ENCODE results near the gene PRODH. TPM values are rescaled to one million over a fixed set of nuclear protein-coding genes. Genes with fewer than 3 reads are reported as not detected.
"Not testable (repeated sequence)": the region's sequence is repeated elsewhere in the genome, so short reads cannot be mapped to it uniquely, and the experiment has no call there.

The PRODH gene
- polyA plus RNA-seq, 1 donor, result 197 TPM

DNA sequence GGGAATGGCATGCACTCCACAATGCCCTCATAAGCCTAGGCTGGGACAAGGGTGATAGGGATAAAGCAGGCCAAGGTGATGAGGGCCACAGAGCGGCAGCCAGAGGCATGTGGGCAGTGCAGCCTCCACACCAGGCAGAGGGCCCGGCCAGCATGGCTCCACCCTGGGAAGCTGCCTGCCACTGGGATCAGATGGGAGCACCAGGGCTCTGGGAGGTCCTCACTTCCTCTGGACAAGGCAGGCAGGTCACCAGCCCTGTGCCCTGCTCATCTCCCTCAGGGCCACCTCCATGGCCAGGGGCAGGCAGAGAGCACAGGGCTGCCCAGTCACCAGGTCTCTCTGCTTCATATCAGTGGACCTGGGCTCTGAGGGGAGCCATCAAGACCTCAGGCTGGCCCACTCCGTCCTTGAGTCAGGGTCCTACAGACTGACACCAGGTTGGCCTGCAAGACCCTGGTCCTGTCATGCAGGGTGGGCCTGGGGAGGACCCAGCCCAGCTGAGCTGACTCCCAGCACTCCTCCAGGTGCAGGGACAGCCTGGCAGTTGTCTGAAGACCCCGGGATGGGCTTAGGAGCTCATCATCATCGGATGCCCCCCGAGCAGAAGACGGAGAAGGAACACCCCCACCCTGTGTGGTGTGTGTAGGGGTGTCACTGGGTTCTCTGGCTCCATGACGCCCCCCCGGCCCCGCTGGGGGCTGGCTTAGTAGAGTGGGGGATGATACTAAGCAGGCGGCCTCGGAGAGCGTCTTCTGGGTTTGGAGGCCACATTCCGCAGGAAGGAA lies 33.3 kb upstream of the PRODH start:
- H3K27me3 ChIP-seq (ENCODE audit: control insufficient read depth, insufficient read depth, low read length), result peaks cover 19% of the 10 kb centered on the region

DNA sequence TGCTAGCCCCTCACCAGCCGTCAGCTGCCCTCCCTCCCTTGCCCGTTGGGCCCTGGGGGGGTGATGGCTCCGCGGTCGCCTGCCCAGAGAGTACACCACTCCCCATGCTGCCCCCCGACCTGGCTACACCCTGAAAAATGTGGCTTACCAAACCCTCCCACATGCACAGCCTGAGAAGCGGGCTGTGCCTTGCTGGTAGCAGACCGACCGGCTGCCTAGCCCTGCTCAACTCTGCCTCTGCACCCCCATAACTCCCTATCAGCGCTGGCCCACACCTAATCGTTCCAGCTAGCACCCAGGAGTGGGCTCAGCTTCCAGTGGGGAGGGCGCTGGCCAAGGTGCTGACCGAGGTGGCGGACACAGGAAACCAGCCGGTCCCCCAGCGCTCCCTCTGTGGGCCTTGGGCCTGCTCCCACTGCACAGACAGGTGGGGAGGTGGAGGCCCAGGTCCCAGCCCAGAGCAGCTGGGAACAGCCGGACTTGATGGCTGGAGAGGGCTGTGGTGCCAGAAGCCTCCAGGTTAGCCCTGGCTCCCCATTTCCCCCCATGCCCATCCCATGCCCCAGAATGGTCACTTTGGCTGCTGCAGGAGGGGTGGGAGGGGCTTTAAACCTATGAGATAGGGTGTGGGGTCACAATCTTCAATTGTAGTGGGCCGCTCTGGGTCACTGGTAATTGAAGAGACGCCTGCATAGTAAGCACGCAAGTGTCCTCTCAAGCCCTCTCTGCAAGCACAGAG lies 32.1 kb upstream of the PRODH start:
- H3K4me3 ChIP-seq (ENCODE audit: low read length), result no peak overlapping the region
- H3K9me3 ChIP-seq (ENCODE audit: control insufficient read depth, low read depth, low read length), result no peaks in the 10 kb centered on the region
- no peaks in the 10 kb centered on the region for H3K4me1 ChIP-seq (ENCODE audit: control insufficient read depth, insufficient read depth, low read length)
- peaks cover 19% of the 10 kb centered on the region for H3K27me3 ChIP-seq (ENCODE audit: control insufficient read depth, insufficient read depth, low read length)
- no peak overlapping the region for H3K27ac ChIP-seq (ENCODE audit: low read length)
- DNase-seq, result no peak
- no peaks in the 10 kb centered on the region for H3K36me3 ChIP-seq (ENCODE audit: control insufficient read depth, insufficient read depth, low read length)
- no CpG with 5 or more reads among the region's 20 CpGs for WGBS (ENCODE audit: insufficient coverage, low lambda C conversion rate)

More for the DNA sequence above, 33.3 kb upstream of the PRODH start:
- H3K9me3 ChIP-seq (ENCODE audit: control insufficient read depth, low read depth, low read length); H3K27ac ChIP-seq (ENCODE audit: low read length); H3K4me3 ChIP-seq (ENCODE audit: low read length); DNase-seq; H3K36me3 ChIP-seq (ENCODE audit: control insufficient read depth, insufficient read depth, low read length); H3K4me1 ChIP-seq (ENCODE audit: control insufficient read depth, insufficient read depth, low read length): not testable (repeated sequence)
- no CpG with 5 or more reads among the region's 14 CpGs for WGBS (ENCODE audit: insufficient coverage, low lambda C conversion rate)

DNA sequence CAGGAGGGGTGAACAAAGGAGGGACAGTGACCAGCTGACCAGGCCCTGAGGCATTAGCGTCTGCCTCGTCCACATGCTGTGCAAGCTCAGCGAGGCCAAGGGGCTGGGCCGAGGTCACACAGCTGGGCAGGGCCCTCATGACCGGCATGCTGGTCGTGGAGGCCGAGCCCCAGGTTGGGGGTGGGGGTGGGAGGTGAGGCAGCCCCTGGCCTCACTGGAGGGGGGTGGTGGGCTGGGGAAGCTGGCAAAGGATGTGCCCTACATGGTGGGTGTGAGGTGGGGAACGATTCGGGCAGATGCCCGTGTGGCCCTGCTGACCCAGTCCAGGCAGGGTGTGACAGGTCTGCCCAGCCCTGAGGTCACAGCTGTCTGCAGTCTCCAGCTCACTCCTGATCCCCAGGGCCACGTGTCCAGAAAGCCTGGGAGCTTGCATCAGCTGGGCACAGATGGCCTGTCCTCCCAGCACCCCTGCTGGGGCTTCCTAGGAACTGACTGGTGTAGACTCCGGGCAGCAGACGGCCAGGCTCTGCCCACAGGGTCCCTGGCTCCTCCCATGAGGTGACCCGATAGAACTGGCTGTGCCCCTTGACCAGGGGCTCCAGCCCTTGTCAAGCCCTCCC lies 31.4 kb upstream of the PRODH start:
- H3K4me1 ChIP-seq (ENCODE audit: control insufficient read depth, insufficient read depth, low read length); H3K9me3 ChIP-seq (ENCODE audit: control insufficient read depth, low read depth, low read length); H3K27ac ChIP-seq (ENCODE audit: low read length); H3K4me3 ChIP-seq (ENCODE audit: low read length); H3K36me3 ChIP-seq (ENCODE audit: control insufficient read depth, insufficient read depth, low read length); DNase-seq: not testable (repeated sequence)
- no CpG with 5 or more reads among the region's 14 CpGs for WGBS (ENCODE audit: insufficient coverage, low lambda C conversion rate)
- peaks cover 19% of the 10 kb centered on the region for H3K27me3 ChIP-seq (ENCODE audit: control insufficient read depth, insufficient read depth, low read length)

DNA sequence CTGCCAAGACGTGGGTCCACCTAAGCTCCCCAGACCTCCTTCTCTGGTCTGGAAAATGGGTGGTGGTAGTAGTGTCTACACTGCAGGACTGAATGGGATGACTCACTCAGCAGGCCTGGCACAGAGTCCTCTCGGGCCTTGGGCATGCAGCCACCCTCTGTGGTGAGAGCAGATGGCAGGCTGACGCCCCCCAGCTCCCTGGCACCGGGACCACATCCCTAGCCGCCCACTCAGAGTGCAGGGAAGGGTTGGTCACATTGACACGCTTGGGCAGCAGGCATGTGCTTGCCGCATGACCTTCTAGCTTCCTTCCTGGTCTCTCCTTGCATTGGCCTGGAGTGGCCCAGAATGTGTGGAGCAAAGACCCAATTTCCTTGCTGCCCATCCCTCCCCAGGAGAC lies 30.7 kb upstream of the PRODH start:
- Histone ChIP-seq H3K27ac (ENCODE audit: low read length) (no peak overlapping the region), H3K9me3 (ENCODE audit: control insufficient read depth, low read depth, low read length) (no peaks in the 10 kb centered on the region), H3K4me3 (ENCODE audit: low read length) (no peak overlapping the region), H3K27me3 (ENCODE audit: control insufficient read depth, insufficient read depth, low read length) (peaks cover 19% of the 10 kb centered on the region), H3K4me1 (ENCODE audit: control insufficient read depth, insufficient read depth, low read length) (no peaks in the 10 kb centered on the region), H3K36me3 (ENCODE audit: control insufficient read depth, insufficient read depth, low read length) (no peaks in the 10 kb centered on the region)
- no CpG with 5 or more reads among the region's 7 CpGs for WGBS (ENCODE audit: insufficient coverage, low lambda C conversion rate)
- DNase-seq, result no peak

DNA sequence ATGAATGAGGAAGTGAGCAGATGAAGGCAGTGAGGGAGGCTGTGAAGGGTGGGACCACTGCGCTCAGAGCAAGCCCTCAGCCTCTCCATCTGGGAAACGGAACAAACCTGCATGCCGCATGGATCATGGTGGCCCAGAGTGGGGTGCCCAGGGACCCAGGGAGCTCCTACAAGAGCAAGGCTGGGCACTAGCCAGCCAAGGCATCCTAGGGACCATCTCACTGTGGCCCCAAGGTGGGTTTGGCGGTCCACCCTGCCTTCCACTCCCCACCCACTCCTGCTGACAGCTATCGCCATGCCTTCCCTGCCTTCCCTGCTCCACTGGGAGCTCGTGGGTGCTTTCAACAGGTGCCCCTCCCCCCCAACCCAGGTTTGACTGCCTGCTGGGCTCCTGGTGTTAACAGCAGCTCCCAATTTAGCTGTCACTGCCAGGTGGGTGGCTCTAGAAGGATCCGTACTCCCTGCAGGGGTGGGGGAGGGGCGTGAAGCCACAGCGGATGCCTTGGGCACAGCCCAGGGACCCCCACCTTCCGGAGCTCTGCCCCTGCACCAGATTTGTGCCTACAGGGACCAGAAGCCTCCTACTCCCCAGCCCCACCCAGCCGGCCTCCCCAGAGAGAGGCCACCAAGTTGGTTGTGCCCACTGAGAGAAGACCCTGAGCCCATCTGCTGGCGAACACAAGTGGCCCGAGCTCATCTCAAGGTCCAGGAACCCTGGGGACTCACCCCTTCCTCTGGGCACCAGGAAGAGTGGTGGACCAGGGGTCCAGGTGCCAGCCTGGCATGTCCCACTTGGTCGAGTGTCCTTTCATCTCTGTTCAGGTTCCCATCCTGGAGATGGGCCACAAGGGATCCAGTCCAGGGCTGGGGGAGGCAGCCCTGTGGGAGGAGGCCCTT lies 29.7 kb upstream of the PRODH start:
- no peak for DNase-seq
- H3K4me3 ChIP-seq (ENCODE audit: low read length), result no peak overlapping the region
- no peak overlapping the region for H3K27ac ChIP-seq (ENCODE audit: low read length)
- no CpG with 5 or more reads among the region's 14 CpGs for WGBS (ENCODE audit: insufficient coverage, low lambda C conversion rate)
- no peaks in the 10 kb centered on the region for H3K36me3 ChIP-seq (ENCODE audit: control insufficient read depth, insufficient read depth, low read length)
- H3K9me3 ChIP-seq (ENCODE audit: control insufficient read depth, low read depth, low read length), result no peaks in the 10 kb centered on the region
- H3K27me3 ChIP-seq (ENCODE audit: control insufficient read depth, insufficient read depth, low read length), result peaks cover 15% of the 10 kb centered on the region
- H3K4me1 ChIP-seq (ENCODE audit: control insufficient read depth, insufficient read depth, low read length), result no peaks in the 10 kb centered on the region

DNA sequence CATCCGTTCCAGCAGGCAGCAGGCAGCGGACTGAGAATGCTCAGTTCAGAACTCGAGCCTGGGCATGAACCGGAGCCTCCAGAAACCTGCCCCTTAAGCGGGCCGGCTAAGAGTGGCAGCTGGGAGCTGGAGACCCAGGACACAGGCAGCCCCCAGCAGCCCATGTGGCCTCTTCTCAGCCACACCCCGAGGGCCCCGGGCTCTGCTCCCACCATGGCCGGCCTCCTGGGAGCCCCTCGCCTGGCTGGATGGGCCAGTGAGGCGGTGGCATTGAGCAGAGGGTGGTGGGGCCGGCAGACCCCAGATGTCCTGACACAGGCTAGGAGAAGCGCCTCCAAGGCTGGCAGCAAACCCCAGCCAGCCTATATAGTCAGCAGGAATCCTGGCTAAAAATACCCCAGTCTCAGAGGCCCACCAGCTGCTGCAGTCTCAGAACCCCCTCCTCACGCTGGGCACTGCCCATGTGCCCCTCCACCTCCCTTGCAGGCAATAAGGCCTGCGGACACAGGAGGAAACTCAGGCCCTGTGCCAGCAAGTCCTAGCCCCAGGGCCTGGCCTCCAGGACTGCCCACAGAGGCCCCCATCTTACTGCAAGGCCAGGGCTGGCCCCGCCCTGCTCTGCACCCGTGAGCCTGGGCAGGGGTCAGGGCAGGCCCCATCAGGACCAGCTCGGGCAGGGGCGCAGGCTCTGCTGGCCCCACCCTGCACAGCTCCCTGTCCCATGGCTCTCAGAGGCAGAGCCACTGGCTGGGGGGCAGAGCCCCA lies 28.6 kb upstream of the PRODH start:
- not testable (repeated sequence) for H3K36me3 ChIP-seq (ENCODE audit: control insufficient read depth, insufficient read depth, low read length); H3K27ac ChIP-seq (ENCODE audit: low read length); DNase-seq; H3K9me3 ChIP-seq (ENCODE audit: control insufficient read depth, low read depth, low read length); H3K4me1 ChIP-seq (ENCODE audit: control insufficient read depth, insufficient read depth, low read length); H3K4me3 ChIP-seq (ENCODE audit: low read length)
- H3K27me3 ChIP-seq (ENCODE audit: control insufficient read depth, insufficient read depth, low read length), result peaks cover 11% of the 10 kb centered on the region
- WGBS (ENCODE audit: insufficient coverage, low lambda C conversion rate), result no CpG with 5 or more reads among the region's 19 CpGs

DNA sequence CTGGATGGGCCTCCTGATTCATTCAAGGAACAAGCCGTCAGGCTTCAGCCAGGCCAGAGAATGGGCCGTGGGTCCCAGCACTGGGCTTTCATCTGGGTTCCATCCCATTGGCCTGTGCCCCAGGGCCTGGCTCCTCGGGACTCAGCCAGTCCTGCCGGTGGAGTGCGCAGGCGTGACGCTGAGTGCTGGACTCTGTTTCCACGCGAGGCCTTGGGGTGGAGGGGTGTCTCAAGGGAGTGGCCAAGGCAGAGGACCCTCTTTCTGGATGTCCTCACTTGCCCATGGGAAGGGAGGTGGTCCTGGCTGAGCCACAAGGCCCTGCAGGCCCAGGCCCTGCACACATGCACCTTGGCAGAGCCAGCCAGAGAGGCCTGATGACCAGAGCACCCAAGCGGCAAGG lies 28.0 kb upstream of the PRODH start:
- not testable (repeated sequence) for DNase-seq; H3K27me3 ChIP-seq (ENCODE audit: control insufficient read depth, insufficient read depth, low read length); H3K27ac ChIP-seq (ENCODE audit: low read length); H3K4me3 ChIP-seq (ENCODE audit: low read length); H3K36me3 ChIP-seq (ENCODE audit: control insufficient read depth, insufficient read depth, low read length); H3K4me1 ChIP-seq (ENCODE audit: control insufficient read depth, insufficient read depth, low read length); H3K9me3 ChIP-seq (ENCODE audit: control insufficient read depth, low read depth, low read length)
- WGBS (ENCODE audit: insufficient coverage, low lambda C conversion rate), result no CpG with 5 or more reads among the region's 10 CpGs

DNA sequence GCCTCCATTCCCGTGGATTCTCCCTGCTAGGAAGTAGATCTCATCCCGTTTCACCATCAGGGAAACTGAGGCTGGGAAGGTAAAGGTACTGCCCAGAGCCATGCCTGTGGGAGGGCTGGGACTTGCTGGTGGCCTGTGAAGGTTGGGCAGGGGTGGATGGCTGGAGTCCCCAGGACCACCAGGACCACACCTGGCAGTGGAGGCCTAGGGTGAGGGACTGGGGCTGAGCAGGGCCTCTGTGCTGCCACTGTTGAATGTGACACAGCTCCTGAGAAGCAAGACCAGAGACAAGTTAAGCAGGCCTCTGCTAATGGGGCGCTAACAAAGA lies 26.2 kb upstream of the PRODH start:
- Histone ChIP-seq H3K27me3 (ENCODE audit: control insufficient read depth, insufficient read depth, low read length) (no peaks in the 10 kb centered on the region), H3K4me3 (ENCODE audit: low read length) (no peak overlapping the region), H3K36me3 (ENCODE audit: control insufficient read depth, insufficient read depth, low read length) (no peaks in the 10 kb centered on the region), H3K9me3 (ENCODE audit: control insufficient read depth, low read depth, low read length) (no peaks in the 10 kb centered on the region), H3K27ac (ENCODE audit: low read length) (no peak overlapping the region), H3K4me1 (ENCODE audit: control insufficient read depth, insufficient read depth, low read length) (no peaks in the 10 kb centered on the region)
- no peak for DNase-seq
- WGBS (ENCODE audit: insufficient coverage, low lambda C conversion rate), result no CpG with 5 or more reads among the region's 3 CpGs

DNA sequence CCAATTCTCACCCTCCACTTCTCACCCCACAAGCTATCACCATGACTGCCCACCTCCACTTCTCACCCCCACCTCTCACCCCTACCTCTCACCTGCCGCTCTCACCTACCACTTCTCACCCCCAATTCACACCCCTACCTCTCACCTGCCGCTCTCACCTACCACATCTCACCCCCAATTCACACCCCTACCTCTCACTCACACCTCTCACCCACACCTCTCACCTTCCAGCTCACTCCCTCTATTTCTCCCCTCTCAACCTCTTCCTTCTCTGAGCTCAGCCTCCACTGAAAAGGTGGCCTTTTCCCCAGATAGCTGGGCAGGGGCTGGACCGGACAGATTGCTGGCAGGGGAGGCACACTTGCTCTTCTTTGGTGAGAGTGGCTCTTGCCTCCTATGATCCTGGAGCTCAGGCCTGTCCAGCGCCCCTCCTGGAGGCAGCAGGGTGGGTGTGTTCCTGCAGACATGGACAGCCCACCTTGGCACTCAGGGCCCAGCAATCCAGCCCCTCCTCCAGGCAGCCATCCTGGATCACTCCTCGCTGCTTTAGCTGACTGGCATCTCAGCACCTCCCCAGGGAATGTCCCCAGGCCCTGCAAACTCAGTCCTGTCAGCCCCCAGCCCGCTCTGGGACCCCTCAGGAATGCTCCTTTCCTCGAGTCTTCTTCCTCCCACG lies 25.7 kb upstream of the PRODH start:
- H3K36me3 ChIP-seq (ENCODE audit: control insufficient read depth, insufficient read depth, low read length); H3K27me3 ChIP-seq (ENCODE audit: control insufficient read depth, insufficient read depth, low read length); DNase-seq; H3K4me3 ChIP-seq (ENCODE audit: low read length); H3K27ac ChIP-seq (ENCODE audit: low read length); H3K4me1 ChIP-seq (ENCODE audit: control insufficient read depth, insufficient read depth, low read length); H3K9me3 ChIP-seq (ENCODE audit: control insufficient read depth, low read depth, low read length): not testable (repeated sequence)
- WGBS (ENCODE audit: insufficient coverage, low lambda C conversion rate), result 100% methylated on average over 1 of the region's 8 CpGs
